Measurements from ENCODE around the gene ABTB1. TPM values are rescaled to one million over a fixed set of nuclear protein-coding genes. Genes with fewer than 3 reads are reported as not detected.

ABTB1 gene
- polyA plus RNA-seq, 1 of the 3 experiments (the other 2 are of a cell fraction), result 30.8 TPM

DNA sequence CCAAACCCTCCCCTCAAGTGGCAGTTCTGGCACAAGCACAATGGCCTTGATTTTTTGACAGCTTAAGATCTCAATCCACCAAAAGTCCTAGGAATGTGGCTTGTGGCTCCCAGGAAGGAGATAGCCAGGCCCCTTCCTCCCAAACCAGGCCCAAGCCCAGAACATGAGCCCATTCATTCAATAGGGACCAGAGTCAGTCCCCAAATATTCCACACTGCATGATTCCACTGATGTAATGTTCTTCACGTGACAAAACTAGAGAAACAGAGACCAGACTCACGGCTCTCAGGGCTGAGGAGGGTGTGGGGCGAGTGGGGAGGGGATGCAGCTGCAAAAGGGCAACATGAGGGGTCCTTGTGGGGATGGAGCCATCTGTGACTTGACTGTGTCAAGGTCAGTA, 25.5 kb downstream of the ABTB1 start (continued):
- TF ChIP-seq PBX3 (IDR thresholded peaks at IDR 0.05) (no peak), GABPA (IDR thresholded peaks at IDR 0.05; ENCODE audit: low read depth) (no peak), SMC3 (IDR thresholded peaks at IDR 0.05; ENCODE audit: low read depth, low read length) (no peak), CHD2 (IDR thresholded peaks at IDR 0.05; ENCODE audit: low read length, partially characterized antibody) (no peak), TCF12 (IDR thresholded peaks at IDR 0.05) (no peak), POLR2AphosphoS5 (IDR thresholded peaks at IDR 0.05; ENCODE audit: low read depth, low read length) (no peak), MEF2A (IDR thresholded peaks at IDR 0.05; ENCODE audit: borderline replicate concordance, low read depth) (no peak), CTCF (IDR thresholded peaks at IDR 0.05) (no peak)

GRCh38 chr3:127698691-127699415, 26.1 kb downstream of the ABTB1 start:
- Histone ChIP-seq H2AFZ (ENCODE audit: low read depth) (no peak overlapping the region), H3K27ac (ENCODE audit: low read depth in 2 of 2, low read length in 1 of 2) (peak overlapping the region in 1 of 2 experiments; percentile 92; a peak in 1 of 4 replicates), H3K27me3 (ENCODE audit: insufficient read depth) (no peaks in the 10 kb centered on the region), H3K36me3 (replicated peaks in 1 of 2; ENCODE audit: control insufficient read depth in 1 of 2, insufficient read depth in 2 of 2, low read length in 1 of 2) (no peaks in the 10 kb centered on the region), H4K20me1 (ENCODE audit: insufficient read depth) (no peaks in the 10 kb centered on the region), H3F3A (replicated peaks; ENCODE audit: insufficient read depth) (no peaks in the 10 kb centered on the region), H3K4me2 (no peak overlapping the region), H3K9me3 (no peaks in the 10 kb centered on the region), H3K9ac (no peak overlapping the region), H3K4me1 (ENCODE audit: control insufficient read depth in 1 of 2, insufficient read depth in 2 of 2, low read depth in 1 of 2, low read length in 1 of 2) (peaks cover 11 to 60% of the 10 kb centered on the region in 2 experiments; a peak in 2 of 4 replicates), H3K4me3 (ENCODE audit: low read depth in 2 of 2, low read length in 1 of 2) (no peak overlapping the region), H3K79me2 (ENCODE audit: insufficient read depth) (no peaks in the 10 kb centered on the region), H3K9me2 (no peaks in the 10 kb centered on the region)
- POLR2A ChIA-PET, result no interaction called here
- DNase-seq, result no peak
- CTCF ChIA-PET, result interaction anchor here (0.6 to 5.6 kb wide), 8 partner anchors 8 to 160 kb away, joined by 3 to 38 read pairs (median 4); no protein-coding TSS in a partner anchor
- WGBS (ENCODE audit: low lambda C conversion rate), result 81% methylated on average over 6 of the region's 6 CpGs
- TF ChIP-seq TEAD4 (IDR thresholded peaks at IDR 0.05; ENCODE audit: borderline replicate concordance, insufficient read depth), result no peak
- no peak for TF ChIP-seq GABPA (IDR thresholded peaks at IDR 0.05; ENCODE audit: low read depth)
- TF ChIP-seq SIN3A (IDR thresholded peaks at IDR 0.05; ENCODE audit: borderline replicate concordance, low read depth, low read length), result no peak
- TF ChIP-seq PBX3 (IDR thresholded peaks at IDR 0.05), result no peak
- TF ChIP-seq RFX5 (IDR thresholded peaks at IDR 0.05; ENCODE audit: low read length), result no peak
- TF ChIP-seq RXRA (IDR thresholded peaks at IDR 0.05; ENCODE audit: borderline replicate concordance, low read depth), result no peak
- no peak for TF ChIP-seq MEF2A (IDR thresholded peaks at IDR 0.05; ENCODE audit: borderline replicate concordance, low read depth)
- TF ChIP-seq CTCF (IDR thresholded peaks at IDR 0.05), result no peak
- no peak for TF ChIP-seq CHD2 (IDR thresholded peaks at IDR 0.05; ENCODE audit: low read length, partially characterized antibody)
- no peak for TF ChIP-seq FOXJ3 (CRISPR knock-in tag; IDR thresholded peaks at IDR 0.05)
- TF ChIP-seq, protein P1, sequence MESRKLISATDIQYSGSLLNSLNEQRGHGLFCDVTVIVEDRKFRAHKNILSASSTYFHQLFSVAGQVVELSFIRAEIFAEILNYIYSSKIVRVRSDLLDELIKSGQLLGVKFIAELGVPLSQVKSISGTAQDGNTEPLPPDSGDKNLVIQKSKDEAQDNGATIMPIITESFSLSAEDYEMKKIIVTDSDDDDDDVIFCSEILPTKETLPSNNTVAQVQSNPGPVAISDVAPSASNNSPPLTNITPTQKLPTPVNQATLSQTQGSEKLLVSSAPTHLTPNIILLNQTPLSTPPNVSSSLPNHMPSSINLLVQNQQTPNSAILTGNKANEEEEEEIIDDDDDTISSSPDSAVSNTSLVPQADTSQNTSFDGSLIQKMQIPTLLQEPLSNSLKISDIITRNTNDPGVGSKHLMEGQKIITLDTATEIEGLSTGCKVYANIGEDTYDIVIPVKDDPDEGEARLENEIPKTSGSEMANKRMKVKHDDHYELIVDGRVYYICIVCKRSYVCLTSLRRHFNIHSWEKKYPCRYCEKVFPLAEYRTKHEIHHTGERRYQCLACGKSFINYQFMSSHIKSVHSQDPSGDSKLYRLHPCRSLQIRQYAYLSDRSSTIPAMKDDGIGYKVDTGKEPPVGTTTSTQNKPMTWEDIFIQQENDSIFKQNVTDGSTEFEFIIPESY (IDR thresholded peaks at IDR 0.05; ENCODE audit: borderline replicate concordance, low read depth), result no peak
- TF ChIP-seq REST (IDR thresholded peaks at IDR 0.05; ENCODE audit: low read depth, low read length), result no peak
